OCI-LY7 (cell line): ENCODE data around the gene CCDC170.

ENCODE experiments used
- CTCF ChIP-seq: fragments of 200-600 bp; sonication (generic); conservative IDR thresholded peaks from 2 replicates; pipeline ENCODE4 v1.5.1; 2014; ENCODE audit warnings: mild to moderate bottlenecking, antibody characterized with exemption, low read length, moderate library complexity, mixed read lengths
- EZH2phosphoT487 ChIP-seq: fragments of 200-600 bp; sonication (generic); IDR thresholded peaks from 2 replicates; pipeline ENCODE4 v1.6.1; 2018; ENCODE audit warnings: low read depth, borderline replicate concordance, mild to moderate bottlenecking, mixed run types, antibody characterized with exemption, low read length, moderate library complexity, mixed read lengths

DNA sequence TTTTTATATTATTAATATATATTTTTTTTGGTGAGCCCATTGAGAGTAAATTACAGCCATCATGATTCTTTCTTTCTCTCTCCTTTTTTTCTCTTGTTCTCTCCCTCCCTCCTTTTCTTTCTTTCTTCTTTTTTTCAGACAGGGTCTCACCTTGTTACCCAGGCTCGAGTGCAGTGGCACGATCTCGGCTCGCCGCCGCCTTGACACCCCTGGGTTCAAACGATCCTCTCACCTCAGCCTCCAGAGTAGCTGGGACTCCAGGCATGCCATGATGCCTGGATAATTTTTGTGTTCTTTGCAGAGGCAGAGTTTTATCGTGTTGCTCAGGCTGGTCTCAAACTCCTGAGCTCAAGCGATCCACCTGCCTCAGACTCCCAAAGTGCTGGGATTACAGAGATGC is 1.6 kb downstream of the CCDC170 start:
- no peak for TF ChIP-seq CTCF
- TF ChIP-seq EZH2phosphoT487, result no peak
